Measurements from ENCODE around the gene DEK.

The DEK gene

DNA sequence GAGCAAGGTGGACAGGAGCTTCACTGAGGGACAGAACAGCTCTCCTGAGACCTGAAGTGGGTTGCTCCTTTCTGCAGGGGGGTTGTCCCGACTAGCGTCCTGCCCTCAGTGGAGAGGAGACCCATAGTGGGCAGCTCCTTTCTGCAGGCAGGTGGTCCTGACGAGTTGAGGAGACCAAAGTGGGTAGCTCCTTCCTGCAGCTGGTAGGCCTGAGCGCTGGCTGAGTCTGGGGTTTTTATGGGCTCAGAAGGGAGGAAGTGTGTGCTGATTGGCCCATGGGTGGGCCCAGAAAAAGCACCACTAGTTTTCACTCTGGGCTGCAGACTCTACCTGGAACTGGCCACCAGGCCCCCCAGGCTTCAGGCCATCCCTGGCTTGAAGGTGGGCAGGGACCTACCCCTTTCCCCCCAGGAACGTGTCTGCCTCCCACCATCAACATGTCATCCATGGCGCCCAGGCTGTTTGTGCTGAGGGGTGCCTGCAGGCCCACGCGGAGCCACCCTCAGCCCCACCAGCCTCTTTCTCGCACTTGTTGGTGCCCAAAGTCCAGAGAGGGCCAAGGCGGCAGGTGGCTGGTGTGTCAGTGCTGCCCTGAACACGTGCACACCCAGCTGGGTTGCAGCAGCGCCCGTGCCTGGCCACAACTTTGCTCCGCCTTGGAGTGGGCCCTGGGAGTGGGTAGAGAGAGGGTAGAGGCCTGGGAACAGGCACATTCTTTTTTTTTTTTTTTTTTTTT is 1.6 kb upstream of the DEK start:
- in situ Hi-C loops (cut with HindIII; ENCODE audit: low sequenced_read_pairs) = no loop called here

DNA sequence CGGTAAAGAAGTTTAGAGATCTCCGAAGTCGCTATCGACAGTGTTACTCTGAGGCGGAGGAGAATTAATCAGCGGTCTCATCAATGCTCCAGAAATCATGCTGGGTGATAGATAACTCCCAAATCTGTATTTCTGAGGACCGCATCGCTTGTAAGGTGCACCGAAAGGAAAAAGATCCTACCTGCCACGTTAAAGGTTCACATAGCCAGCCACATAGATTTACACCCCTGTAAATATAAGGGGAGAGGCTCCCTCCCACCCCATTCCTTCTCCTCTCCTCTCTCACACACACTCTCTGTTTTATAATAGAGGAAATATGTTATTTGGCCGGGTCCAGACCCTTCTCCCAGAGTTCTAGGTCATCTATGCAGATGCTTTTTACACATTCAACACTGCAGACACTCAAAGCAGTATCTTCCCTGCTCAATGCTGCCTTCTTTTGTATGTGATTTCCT is 620 bp upstream of the DEK start:
- in situ Hi-C loops (cut with HindIII; ENCODE audit: low sequenced_read_pairs) = no loop called here

DNA sequence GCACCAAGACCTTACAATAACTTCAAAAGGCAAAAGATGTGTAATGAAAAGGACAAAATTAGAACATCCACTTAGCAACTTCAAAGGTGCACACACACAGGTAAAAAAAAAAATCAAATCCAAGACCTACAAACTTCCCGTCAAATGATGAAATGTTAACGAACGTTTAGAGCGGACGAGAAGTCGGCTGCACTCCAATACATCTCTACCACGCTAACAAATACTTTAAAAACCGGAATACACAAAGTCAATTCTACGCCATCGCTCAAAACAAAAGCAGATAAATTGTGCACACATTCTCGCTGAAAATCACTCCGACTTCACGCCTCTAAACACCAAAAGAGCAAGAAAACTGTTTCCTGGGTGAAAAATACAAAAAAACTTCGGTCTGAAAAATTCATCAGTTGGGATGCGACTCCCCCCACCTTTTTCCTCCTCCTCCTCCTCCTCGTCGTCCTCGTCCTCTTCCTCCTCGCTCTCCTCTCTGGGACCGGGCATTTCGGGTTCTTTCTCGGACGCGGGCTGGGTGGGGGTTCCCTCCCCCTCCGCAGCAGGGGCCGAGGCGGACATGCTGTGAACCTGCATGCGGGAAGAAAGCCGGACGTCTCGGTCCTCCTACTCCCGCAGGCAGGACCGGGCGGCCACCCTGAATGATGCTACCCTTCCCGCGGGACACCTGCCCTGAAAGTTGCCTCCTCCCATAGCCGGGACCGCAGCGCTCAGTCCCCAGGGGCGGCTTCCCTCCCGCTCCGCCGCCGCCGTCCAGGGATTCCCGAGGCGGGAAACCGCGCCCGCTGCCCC is 712 bp downstream of the DEK start:
- in situ Hi-C loops (cut with HindIII; ENCODE audit: low sequenced_read_pairs) = no loop called here

DNA sequence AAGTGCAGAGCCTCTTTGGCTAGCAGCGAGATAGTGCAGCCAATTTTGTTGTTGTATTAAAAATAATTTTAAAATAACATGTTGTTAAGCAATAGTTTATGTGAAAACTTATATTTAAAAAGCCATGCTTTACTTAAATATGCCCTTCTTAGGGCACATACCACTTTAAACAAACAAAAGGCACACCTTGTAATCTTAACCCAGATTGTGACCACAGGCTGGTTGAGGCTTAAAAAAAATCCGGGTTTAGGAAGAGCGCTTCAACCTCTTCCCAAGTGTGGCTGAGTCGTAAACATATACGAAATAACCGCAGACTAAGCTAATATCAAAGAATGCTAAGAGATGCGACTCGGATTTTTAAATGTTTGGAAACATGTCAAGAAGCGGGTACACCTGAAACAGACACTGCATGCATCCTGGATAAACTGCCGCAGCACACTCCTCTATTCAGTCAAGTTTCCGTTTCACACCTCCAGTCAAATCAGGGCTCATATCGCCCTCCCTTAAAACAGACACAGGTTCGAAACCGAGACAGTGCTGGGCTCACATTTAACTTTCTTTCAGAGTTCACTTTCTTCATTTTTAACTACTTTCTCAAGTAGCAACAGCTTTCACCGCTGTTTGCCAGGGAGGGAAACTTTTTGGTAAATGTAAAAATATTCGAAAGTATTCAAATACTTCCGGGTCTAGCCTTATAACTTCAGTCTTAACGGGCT is 1.5 kb downstream of the DEK start:
- in situ Hi-C loops (cut with HindIII; ENCODE audit: low sequenced_read_pairs) = no loop called here

DNA sequence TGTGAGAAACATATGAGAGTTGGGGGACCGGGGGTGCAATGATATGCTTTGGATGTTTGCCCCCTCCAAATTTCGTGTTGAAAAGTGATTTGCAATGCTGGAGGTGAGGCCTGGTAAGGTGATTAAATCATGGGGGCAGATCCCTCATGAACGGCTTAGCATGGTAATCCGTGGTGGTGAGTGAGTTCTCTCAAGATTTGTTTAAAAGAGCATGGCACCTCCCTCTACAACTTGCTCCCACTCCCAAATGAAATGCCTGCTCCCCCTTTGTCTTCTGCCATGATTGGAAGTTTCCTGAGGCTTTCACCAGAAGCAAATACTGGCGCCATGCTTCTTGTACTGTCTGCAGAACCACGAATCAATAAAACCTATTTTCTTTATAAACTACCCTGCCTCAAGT is 2.5 kb downstream of the DEK start:
- in situ Hi-C loops (cut with HindIII; ENCODE audit: low sequenced_read_pairs) = no loop called here

DNA sequence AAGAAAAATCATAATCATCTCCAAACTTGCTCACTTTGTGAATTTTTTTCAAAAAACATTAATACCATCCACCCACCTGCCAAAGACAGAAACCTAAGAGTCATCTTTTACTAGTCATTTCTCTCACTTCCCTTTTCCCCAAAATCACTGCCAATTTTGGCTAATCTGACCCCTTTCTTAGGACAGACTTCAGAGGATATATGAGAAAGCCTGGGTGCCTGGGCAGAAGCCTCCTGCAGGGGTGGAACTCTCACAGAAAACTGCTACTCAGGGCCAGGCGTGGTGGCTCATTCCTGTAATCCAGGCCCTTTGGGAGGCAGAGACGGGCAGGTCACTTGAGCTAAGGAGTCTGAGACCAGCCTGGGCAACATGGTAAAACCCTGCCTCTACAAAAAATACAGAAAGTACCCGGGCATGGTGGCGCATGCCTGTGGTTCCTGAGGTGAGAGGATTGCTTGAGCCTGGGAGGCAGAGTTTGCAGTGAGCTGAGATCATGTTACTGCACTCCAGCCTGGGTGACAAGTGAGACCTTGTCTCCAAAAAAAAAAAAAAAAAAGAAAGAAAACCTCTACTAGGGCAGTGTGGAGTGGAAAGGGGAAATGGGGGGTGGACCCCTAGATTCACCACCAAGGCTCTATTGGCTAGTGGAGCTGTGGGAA is 3.8 kb downstream of the DEK start:
- in situ Hi-C loops (cut with HindIII; ENCODE audit: low sequenced_read_pairs) = no loop called here

DNA sequence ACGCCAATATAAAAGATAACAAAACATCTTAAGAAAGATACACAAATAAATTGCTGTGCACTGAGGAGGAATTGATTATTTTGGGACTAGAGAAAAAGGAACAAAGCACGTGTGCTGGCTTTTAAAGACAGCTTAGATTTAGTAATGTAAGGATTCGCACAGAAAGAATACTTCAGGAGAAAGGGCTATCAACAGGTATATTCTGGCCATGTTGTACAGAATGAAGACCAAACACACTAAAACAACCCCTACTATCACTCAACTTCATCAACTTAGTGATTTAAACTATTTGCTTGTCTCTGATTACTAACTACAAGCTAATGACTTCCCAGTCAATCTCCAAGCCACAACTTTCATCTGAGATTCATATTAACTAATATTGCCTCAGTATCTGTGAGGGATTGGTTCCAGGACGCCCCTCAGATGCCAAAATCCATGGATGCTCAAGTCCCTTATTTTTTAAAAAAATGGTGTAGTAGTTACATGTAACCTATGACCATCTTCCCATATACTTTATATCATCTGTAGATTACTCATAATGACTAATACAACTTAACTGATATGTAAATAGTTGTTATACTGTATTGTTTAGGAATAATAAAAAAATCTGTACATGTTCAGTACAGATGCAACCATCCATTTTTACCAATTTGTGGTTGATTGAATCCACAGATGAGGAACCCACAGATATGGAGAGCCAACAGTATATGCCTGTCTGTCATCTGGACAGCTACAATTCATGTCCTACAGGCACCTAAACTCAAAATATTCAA is 4.5 kb downstream of the DEK start:
- in situ Hi-C loops (cut with HindIII; ENCODE audit: low sequenced_read_pairs) = no loop called here

DNA sequence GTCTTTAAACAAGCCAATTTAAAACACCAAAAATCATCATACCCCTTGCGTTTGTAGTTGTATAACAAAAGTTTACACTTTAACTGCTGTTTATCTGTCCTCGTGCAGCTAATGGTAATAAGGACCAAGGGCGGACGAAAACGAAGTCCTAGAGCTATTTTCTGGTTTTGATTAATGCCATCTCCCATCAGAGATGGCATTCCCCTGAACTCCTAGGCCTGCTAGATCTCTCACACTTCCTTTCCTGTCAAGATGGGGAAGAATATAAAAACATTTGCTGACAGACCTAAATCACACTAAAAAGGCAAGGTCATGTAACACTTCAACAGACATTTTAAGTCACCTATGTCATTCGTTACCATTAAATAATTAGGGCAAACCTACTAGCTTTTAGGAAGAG is 9.5 kb downstream of the DEK start:
- in situ Hi-C loops (cut with HindIII; ENCODE audit: low sequenced_read_pairs) = no loop called here

DNA sequence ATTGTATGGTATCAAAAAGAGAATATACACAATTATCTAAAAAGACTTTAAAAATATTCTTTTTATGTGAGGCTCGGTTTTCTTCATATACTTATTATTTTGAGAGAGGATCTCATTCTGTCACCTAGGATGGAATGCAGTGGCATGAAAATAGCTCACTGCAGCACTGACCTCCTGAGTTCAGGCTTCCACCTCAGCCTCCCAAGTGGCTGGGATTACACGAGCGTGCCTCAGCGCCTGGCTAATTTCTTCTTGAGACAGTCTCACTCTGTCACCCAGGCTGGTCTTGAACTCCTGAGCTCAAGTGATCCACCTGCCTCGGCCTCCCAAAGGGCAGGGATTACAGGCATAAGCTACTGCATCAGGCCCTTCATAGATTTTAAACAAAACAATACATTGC is 10.7 kb downstream of the DEK start:
- in situ Hi-C loops (cut with HindIII; ENCODE audit: low sequenced_read_pairs) = no loop called here

DNA sequence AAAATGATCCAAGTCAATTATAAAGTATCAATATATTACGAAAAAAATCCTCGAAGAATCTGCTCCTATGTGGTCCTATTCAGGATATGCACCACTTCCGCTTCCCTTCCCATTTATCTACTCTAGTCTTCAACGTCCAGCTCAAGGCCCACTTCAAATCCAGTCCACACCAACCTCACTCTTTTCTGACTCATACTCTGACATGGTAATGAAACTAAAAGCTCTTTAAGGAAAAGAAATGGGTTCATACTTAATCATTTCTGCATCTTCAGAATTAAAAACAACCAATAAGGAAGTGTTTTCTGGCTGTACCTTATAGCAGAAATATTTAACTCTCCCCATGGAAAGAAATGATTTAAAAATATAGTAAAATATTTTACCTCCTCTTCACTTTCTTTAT is 15.1 kb downstream of the DEK start:
- in situ Hi-C loops (cut with HindIII; ENCODE audit: low sequenced_read_pairs) = no loop called here

DNA sequence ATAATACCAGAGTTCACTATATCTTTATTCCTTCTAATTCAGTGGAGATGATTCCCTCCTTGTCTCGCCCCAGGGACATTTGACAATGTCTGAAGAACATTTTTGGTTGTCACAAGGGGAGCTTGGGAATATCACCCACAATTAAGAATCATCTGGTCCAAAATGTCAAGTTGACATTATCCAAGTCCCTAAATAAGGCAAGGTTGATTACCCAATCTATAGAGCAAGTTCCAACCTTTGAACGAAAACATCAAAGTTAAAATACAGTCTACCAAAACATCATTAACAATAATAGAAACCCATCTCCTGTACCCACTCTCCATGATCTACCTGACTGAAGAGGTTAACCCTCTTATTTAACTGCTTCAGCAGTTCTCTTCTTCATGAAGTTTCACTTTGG is 15.6 kb downstream of the DEK start:
- in situ Hi-C loops (cut with HindIII; ENCODE audit: low sequenced_read_pairs) = no loop called here

DNA sequence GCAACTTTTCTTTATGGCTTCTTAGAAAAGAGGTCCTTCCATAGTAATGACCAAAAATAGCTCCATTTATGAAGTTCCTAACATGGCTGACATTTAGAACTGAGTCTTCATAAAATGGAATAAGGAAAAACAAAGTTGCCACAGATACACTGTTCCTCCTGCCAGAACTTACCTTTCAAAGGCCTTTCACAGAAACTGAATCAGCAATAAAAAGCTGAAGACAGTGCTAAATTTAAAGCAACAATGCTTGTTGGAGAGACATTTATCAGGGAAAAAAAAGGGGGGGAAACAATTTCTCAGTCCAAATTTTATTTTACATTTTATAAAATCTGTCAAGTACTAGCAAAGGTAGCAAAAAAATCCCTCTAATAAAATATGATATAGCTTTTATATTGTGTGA is 17.3 kb downstream of the DEK start:
- in situ Hi-C loops (cut with HindIII; ENCODE audit: low sequenced_read_pairs) = no loop called here

DNA sequence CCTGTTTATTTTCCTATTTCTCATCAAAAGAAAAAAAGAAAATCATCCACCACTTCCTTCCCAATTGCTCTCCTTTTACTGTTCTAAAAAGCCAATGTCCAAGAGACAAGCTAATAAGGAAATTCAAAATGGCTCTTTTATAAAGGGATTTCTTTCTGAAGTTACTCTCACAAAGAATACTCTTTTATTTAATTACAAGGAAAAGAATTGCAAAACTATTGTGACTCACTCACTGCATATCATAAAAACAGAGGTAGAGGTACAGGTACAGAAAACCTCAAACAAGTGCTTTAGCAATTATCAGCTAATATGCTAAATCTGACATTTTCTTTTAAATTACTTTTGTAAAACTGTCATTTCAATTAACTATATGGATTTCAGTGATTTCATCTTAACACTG is 18.1 kb downstream of the DEK start:
- in situ Hi-C loops (cut with HindIII; ENCODE audit: low sequenced_read_pairs) = no loop called here

DNA sequence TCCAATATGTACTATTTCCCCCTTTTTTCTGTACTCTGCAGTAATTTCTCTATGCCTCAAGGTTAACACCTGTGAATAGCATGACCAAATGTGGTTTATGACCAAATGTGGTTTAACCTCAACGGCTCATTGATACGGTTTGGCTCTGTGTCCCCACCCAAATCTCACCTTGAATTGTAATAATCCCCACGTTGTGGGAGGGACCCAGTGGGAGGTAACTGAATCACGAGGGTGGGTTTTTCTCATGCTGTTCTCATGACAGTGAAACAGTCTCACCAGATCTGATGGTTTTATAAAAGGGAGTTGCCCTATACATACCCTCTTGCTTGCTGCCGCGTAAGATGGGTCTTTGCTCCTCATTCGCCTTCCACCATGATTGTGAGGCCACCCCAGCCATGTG is 18.7 kb downstream of the DEK start:
- in situ Hi-C loops (cut with HindIII; ENCODE audit: low sequenced_read_pairs) = no loop called here

DNA sequence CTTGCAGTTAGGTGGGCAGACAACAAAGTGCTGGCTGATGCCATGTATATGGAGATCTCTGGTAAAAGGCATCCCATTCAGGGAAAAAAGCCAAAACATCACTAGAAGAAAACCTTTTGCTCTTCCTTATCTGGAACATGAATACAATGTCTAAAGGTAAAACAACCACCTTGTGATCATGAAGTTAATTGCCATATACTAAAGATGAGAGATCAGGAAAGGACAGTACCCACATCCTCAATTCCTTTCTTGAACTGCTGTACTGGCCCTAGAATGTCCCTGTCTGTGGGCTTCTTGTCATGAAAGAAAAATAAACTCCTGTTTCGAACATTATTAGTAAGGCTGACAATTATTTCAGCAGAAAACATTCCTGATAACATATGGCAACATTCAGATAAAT is 19.3 kb downstream of the DEK start:
- in situ Hi-C loops (cut with HindIII; ENCODE audit: low sequenced_read_pairs) = no loop called here

DNA sequence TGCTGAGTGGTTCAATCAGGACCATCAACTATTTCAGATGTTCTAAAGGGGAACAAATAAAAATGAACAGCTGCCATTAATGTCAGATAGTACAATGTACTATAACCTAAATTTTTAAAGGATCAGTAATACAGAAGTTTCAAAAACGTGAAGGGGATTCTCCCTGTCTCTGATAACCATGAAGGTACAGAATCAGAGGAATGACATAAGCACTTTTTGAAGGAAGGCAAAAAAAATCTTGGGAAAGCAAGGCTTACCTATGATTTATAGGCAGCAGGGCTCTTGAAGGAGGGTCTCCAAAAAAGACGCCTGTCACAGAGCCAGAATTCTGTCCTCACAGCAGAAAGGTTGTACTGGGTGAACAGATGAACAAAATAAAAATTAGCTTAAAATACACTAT is 20.1 kb downstream of the DEK start:
- in situ Hi-C loops (cut with HindIII; ENCODE audit: low sequenced_read_pairs) = no loop called here

DNA sequence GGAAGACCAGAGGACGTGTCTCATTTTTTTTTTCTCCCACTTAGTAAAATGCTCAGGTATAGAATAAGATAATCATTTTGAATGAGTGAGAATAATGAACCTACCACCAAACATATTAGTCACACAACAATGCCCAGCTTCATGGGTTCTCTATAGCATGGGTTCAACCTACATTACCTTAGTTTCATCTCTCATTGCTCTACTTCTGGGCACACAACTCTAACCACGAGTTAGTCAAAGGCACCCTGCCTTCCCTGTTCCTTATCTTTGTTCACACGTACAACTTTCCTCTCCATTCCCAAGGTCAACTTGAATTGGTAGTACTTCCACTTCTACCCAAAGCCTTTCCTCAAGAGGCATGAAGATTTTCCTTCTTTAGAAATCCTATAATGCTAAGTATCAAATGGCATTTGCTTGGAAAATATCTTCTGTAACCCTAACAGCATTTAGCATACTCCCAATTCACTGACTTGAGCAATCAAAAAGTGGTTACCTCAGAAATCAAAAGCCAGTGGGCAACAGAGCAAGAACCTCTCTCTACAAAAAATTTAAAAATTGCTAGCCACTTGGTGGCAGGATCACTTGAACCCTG is 20.9 kb downstream of the DEK start:
- in situ Hi-C loops (cut with HindIII; ENCODE audit: low sequenced_read_pairs) = no loop called here

DNA sequence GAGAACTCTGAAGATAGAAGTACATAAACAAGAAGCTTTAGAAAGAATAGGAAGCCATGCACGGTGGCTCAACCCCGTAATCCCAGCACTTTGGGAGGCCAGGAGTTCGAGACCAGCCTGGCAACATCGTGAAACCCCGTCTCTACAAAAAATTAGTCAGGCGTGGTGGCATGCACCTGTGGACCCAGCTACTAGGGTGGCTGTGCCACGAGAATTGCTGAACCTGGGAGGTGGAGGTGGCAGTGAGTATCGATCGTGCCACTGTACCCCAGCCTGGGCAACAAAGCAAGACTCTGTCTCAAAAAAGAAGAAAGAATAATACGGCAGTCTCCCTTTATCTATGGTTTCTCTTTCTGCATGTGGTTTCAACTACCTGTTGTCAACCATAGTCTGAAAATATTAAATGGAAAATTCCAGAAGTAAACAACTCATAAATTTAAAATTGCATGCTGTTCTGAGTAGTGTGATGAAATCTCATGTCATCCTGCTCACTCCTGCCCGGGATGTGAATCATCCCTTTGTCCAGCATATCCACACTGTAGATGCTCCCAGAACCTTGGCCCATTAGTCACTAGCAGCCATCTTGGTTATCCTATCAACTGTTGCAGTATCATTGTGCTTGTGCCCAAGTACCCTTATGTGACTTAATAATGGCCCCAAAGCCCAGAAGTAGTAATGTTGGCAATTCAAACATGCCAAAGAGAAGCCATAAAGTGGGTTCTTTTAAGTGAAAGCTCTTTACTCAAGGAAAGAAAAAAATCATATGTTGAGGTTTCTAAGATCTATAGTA is 22.1 kb downstream of the DEK start:
- in situ Hi-C loops (cut with HindIII; ENCODE audit: low sequenced_read_pairs) = no loop called here

Data from DLD1 (cell line).